NB4 (cell line): ENCODE data around the gene RTF2.
A peak's percentile ranks its signal among the peaks of the same experiment; 100 is the strongest.

ENCODE experiments used
- MYC ChIP-seq: IDR thresholded peaks from 2 replicates; pipeline ENCODE4 v1.6.1; 2011; ENCODE audit warnings: low read depth, low read length
- POLR2A ChIP-seq: IDR thresholded peaks from 2 replicates; pipeline ENCODE4 v1.6.1; 2011; ENCODE audit warnings: mild to moderate bottlenecking; ENCODE audit not compliant: insufficient read length; ENCODE audit errors: extremely low read depth
- TF ChIP-seq, protein P1 (sequence below): IDR thresholded peaks from one replicate; pipeline ENCODE4 v1.5.1; 2012; ENCODE audit warnings: low read depth, low read length
- TF ChIP-seq, protein P2 (sequence below): IDR thresholded peaks from 2 replicates; pipeline ENCODE4 v1.6.1; 2011; ENCODE audit warnings: low read depth, low read length

DNA sequence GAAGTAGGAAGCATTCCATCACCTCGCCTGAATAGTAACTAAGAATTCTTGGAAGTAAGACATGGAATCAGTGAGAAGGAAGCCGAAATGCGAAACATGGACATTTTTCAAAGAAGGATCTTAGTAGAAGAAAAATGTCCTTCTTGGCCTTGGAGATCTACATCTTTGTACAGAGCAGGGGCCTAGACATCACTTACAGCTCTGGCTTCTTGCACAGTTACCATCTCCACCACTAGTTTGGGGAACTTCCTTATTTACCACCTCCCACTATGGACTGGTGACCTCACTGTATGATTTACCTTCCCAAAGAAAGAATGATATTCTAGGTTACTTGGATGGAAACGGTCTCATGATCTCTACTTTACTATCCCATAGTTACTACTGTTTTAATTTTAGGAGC, 40.6 kb upstream of the RTF2 start:
- TF ChIP-seq, protein P1, sequence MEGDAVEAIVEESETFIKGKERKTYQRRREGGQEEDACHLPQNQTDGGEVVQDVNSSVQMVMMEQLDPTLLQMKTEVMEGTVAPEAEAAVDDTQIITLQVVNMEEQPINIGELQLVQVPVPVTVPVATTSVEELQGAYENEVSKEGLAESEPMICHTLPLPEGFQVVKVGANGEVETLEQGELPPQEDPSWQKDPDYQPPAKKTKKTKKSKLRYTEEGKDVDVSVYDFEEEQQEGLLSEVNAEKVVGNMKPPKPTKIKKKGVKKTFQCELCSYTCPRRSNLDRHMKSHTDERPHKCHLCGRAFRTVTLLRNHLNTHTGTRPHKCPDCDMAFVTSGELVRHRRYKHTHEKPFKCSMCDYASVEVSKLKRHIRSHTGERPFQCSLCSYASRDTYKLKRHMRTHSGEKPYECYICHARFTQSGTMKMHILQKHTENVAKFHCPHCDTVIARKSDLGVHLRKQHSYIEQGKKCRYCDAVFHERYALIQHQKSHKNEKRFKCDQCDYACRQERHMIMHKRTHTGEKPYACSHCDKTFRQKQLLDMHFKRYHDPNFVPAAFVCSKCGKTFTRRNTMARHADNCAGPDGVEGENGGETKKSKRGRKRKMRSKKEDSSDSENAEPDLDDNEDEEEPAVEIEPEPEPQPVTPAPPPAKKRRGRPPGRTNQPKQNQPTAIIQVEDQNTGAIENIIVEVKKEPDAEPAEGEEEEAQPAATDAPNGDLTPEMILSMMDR = no peak
- TF ChIP-seq POLR2A (no peak), MYC (0 out of 2 replicates have a peak, but pooled peaks have one; percentile 15)
- TF ChIP-seq, protein P2, sequence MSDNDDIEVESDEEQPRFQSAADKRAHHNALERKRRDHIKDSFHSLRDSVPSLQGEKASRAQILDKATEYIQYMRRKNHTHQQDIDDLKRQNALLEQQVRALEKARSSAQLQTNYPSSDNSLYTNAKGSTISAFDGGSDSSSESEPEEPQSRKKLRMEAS = no peak
